Measurements from ENCODE around the gene ADIPOQ.

- no peak for TF ChIP-seq CTCF (tag by site-specific recombination; IDR thresholded peaks at IDR 0.05)
- TF ChIP-seq, protein P1, sequence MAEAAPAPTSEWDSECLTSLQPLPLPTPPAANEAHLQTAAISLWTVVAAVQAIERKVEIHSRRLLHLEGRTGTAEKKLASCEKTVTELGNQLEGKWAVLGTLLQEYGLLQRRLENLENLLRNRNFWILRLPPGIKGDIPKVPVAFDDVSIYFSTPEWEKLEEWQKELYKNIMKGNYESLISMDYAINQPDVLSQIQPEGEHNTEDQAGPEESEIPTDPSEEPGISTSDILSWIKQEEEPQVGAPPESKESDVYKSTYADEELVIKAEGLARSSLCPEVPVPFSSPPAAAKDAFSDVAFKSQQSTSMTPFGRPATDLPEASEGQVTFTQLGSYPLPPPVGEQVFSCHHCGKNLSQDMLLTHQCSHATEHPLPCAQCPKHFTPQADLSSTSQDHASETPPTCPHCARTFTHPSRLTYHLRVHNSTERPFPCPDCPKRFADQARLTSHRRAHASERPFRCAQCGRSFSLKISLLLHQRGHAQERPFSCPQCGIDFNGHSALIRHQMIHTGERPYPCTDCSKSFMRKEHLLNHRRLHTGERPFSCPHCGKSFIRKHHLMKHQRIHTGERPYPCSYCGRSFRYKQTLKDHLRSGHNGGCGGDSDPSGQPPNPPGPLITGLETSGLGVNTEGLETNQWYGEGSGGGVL (tag by site-specific recombination; IDR thresholded peaks at IDR 0.05): no peak
- no peak for TF ChIP-seq ZNF391 (tag by site-specific recombination; IDR thresholded peaks at IDR 0.05; ENCODE audit: borderline replicate concordance, low read depth)
- TF ChIP-seq ZNF423 (tag by site-specific recombination; IDR thresholded peaks at IDR 0.05): no peak
- no peak for TF ChIP-seq ZNF146 (tag by site-specific recombination; IDR thresholded peaks at IDR 0.05)
- no peak for TF ChIP-seq ZNF837 (tag by site-specific recombination; IDR thresholded peaks at IDR 0.05)
- TF ChIP-seq, protein P2, sequence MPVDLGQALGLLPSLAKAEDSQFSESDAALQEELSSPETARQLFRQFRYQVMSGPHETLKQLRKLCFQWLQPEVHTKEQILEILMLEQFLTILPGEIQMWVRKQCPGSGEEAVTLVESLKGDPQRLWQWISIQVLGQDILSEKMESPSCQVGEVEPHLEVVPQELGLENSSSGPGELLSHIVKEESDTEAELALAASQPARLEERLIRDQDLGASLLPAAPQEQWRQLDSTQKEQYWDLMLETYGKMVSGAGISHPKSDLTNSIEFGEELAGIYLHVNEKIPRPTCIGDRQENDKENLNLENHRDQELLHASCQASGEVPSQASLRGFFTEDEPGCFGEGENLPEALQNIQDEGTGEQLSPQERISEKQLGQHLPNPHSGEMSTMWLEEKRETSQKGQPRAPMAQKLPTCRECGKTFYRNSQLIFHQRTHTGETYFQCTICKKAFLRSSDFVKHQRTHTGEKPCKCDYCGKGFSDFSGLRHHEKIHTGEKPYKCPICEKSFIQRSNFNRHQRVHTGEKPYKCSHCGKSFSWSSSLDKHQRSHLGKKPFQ (tag by site-specific recombination; IDR thresholded peaks at IDR 0.05): no peak
- TF ChIP-seq ZNF629 (tag by site-specific recombination; IDR thresholded peaks at IDR 0.05): no peak
- TF ChIP-seq ZNF404 (tag by site-specific recombination; IDR thresholded peaks at IDR 0.05): no peak
These were observed 53.5 kb downstream of the ADIPOQ start for GRCh38 chr3:186896006-186896405.

All from HEK293 (cell line).